HG02884 (cell line): ENCODE measurements around the gene ANKLE2.
A peak's percentile ranks its signal among the peaks of the same experiment; 100 is the strongest.
"Not testable (repeated sequence)": the region's sequence is repeated elsewhere in the genome, so short reads cannot be mapped to it uniquely, and the experiment has no call there.

Experiments
- ATAC-seq: cut with Tn5 transposase; IDR thresholded peaks from one replicate; pipeline ENCODE4 v1.9.1; 2021; ENCODE audit warnings: mild to moderate bottlenecking, moderate library complexity; ENCODE audit not compliant: unreplicated experiment

ANKLE2 gene

DNA sequence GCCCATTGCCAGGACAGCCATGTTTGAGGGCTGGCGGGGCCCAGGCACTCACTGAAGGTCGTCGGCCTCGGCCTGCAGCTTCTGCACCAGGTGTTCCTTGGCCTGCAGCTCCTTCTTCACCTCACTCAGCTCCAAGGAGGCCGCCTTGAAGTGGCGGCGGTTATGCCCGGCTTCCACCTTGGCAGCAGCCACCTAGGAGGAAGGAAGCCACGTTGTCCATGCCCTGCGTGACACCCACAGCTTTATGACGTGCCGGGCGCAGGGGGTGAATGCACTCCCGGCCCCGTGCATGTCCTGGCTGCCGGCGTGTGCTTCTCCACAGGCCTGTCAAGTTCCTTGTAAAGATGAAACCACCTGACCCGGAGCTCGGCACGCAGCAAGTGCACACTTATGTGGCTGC lies 16.0 kb upstream of the ANKLE2 start:
- no peak for ATAC-seq

DNA sequence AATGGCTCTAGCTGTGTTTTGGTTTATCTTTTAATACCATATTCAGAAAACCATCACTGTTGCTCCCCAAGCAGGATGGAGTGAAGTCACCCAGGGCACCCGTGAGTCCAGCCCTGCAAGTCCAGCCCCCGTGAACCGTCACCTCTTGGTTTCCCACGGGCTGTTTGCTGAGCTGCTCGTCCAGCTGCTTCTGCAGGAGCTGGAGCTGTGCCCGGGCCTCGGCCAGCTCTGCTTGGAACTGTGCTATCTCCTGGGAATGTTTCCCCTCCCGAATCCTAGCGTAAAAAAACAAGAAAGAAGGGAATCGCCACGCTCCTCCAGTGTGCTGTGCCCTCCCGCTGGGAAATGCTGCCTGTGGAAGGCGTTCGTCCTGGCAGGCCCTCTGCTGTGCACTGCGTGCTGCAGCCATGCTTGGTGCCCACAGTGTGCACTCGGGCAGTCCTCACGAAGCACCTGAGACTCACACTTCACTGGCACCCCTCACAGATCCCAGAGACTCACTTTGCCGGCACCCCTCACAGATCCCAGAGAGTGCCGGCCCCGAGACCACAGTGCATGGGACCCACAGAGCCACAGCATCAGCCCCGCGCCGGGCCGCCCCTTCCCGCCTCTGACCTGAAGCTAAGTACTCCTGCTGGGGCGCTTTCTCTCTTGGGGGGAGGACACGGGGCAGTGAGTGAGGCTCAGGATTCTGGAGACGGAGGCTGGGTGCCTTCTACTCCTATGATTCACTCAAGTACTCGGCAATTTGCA lies 15.4 kb upstream of the ANKLE2 start:
- ATAC-seq, result no peak

- not testable (repeated sequence) for ATAC-seq
These were observed 14.6 kb upstream of the ANKLE2 start for GRCh38 chr12:132776230-132776625.

DNA sequence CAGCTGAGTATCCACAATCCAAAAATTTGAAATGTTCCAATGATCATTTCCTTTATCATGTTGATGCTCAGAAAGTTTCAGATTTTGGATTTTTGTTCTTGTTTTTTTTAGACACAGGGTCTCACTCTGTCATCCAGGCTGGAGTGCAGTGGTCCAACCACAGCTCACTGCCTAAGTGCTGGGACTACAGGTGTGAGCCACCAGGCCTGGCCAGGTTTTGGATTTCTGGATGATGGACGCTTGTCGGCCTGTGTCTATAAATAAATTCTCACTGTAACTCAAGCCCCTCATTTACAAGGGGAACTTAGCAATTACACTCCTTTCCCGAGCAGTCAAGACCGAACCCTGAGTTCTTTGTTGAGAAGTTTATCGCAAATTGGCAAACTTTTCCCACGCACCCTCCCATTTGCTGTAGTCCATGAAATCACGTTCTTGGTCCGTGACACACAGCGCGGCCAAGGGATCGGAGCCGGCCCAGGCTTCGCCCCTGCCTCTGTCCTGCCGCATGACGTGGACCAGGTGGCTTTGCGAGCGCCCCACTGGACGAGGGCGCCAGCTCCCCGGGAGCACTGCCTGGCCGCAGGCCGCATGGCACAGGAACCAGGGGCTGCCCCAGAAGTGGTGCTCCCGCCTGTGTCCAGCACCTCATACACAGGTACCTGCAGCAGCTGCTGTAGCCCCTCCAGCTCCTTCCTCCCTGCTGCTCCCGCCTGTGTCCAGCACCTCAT lies 14.0 kb upstream of the ANKLE2 start:
- ATAC-seq, result no peak

DNA sequence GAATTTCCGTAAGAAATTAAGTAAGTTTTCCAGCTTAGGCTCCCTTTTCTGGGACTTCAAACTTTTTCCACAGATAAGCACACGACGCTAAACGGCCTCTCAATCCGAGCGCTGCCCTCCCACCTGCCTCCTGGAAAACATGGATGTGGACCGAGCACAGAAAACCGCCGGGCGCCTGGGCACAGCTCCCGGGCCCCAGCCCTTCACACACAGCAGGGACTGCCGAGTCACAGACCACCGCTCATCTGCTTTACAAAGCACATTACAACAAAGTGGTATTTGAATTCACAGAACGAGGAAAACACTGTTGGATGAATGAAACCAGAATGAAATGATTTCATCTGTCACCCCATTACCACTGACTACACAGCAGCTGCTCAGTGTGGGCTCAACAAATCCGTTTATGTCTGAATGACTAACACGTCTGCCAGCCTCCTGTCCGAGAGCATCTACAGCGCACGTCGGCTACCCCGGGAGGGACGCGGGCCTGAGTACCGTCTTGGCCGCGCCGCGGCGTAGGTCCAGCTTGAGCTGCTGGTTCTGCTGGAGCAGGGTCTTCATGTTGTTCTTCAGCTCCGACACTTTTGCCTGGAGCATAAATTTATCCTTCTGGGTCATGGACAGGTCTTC lies 13.1 kb upstream of the ANKLE2 start:
- ATAC-seq, result no peak

GRCh38 chr12:132774159-132774558 lies 12.5 kb upstream of the ANKLE2 start:
- ATAC-seq, result no peak

- no peak for ATAC-seq
These were observed 11.7 kb upstream of the ANKLE2 start for GRCh38 chr12:132773077-132773955.

- ATAC-seq, result peak; percentile 38
These were observed 11.0 kb upstream of the ANKLE2 start for GRCh38 chr12:132772606-132773005.

GRCh38 chr12:132771126-132771838 lies 9.7 kb upstream of the ANKLE2 start:
- no peak for ATAC-seq

DNA sequence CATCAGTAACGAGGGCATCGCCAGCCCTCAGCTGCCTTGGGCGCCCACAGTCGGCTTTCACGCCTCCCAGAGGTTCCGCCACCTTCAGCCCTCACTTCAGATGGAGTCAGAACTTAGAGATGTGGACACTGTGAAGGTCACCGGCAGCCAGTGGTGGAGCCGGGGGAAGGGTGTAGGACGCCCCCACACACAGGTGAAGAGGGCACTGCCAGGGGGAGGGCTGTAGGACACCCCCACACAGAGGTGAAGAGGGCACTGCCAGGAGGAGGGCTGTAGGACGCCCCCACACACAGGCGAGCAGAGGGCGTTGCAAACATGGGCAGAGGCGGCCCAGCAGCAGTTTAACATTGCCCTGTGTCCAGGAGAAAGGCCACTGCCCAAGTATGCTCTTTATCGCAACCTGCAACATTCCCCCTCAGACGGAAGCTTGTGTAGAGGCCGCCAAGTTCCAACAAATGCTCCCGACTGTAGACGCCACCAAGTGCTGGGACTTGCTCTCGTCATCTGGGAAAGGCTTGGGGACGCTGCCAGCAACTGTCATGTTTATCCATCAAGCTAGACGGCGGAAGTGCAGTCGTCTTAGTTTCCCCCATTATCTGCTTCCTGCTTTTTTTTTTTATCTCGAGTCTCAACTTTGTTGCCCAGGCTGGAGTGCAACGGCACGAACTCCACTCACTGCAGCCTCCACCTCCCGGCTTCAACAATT lies 4.9 kb upstream of the ANKLE2 start:
- ATAC-seq, result no peak

DNA sequence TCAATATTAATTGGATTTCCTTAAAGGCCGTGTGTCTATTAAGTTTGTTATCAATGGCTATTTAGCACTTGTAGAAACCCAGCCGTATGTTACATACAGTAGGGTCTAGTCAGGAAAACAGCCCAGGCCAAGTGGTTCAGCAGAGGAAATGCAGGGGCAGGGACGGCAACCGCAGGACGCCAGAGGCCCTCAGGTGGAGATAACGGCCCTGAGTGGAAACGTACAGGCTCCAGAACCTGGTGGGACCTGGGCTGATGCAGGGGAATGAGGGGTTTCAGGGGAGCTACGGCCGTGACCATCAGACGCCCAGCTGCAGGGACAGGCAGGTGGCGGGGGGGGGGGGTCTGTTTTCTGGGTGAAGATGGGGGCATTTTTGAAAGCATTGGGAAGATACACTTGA lies 3.7 kb upstream of the ANKLE2 start:
- ATAC-seq, result no peak

DNA sequence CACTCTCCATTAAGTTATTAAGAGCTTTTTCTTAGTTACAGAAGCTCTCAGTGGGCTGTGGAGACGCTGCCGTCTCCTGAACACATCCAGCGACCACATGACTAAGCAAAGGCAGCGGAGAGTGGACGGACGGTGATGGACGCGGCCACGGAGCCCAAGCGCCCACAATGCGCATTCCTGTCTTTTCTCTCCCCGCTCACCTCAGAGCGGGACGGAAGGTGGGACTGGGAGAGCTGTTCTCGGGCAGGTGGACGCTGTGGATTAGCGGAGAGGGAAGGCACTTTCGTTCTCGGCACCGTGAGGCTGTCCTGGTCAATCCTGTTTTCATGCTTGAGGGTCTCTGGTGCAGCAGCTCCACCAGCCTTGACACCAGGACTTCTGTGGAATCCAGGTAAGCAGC lies 2.6 kb upstream of the ANKLE2 start:
- no peak for ATAC-seq

- peak; percentile 68 for ATAC-seq
These were observed 420 bp upstream of the ANKLE2 start for GRCh38 chr12:132761921-132762583.

DNA sequence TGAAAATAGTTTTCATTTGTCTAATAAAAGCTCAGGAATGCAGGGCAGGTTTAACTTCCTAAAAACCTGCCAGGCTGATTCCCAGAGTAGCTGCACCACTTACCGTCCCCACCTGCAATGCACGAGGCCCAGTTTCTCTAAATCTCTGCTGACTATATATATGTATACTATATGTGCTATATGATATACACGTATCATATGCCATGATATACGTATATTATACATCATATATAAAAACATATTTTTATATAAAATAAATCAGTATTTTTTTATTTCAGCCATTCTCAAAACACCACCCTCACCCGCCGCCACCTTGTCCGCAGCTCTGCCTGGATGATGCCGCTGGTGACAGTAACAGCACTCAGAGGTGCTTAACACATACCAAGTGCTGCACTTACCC lies 2.3 kb downstream of the ANKLE2 start:
- no peak for ATAC-seq

DNA sequence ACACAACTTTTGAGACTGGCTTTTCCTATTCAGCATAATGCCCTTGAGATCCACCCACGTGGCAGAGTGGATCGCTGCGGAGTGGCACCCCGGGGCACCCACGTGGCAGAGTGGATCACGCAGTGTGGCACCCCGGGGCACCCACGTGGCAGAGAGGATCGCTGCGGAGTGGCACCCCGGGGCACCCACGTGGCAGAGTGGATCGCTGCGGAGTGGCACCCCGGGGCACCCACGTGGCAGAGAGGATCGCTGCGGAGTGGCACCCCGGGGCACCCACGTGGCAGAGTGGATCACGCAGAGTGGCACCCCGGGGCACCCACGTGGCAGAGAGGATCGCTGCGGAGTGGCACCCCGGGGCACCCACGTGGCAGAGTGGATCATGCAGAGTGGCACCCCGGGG lies 2.8 kb downstream of the ANKLE2 start:
- ATAC-seq, result not testable (repeated sequence)

- no peak for ATAC-seq
These were observed 7.3 kb downstream of the ANKLE2 start for GRCh38 chr12:132754160-132754932.

GRCh38 chr12:132753670-132754069 lies 8.0 kb downstream of the ANKLE2 start:
- ATAC-seq, result not testable (repeated sequence)

DNA sequence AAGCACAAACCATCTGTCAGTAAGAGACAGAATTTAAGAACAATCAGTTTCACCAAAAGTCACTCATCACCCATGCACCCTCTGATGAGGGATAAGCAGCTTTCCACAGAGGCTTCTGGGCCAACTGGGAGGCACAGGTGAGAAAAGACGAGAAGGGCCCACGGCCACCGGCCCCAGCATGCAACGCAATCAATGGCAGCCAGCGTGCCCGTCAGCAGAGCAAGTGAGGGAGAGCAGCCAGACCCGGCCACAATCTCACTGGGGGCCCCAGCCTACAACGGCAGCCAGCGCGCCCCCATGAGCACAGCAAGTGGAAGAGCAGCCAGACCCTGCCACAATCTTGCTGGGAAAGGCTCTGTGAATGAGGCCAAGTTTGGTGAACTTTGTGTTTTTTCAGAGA lies 13.3 kb downstream of the ANKLE2 start:
- ATAC-seq, result no peak
